Dermis blood vessel endothelial cell (primary cell): Measurements from ENCODE around the gene RNF126. TPM values are rescaled to one million over a fixed set of nuclear protein-coding genes. Genes with fewer than 3 reads are reported as not detected.
A peak's percentile ranks its signal among the peaks of the same experiment; 100 is the strongest.
"Not testable (repeated sequence)": the region's sequence is repeated elsewhere in the genome, so short reads cannot be mapped to it uniquely, and the experiment has no call there.

Experiments
- DNase-seq: peaks from one replicate; pipeline ENCODE4 v3.0.0; 2010
- total RNA-seq: library from RNA; depleted of rRNA; stranded (reverse); fragments of >200 nt; gene quantifications from 2 replicates; pipeline ENCODE4 v1.2.3, GENCODE V29; 2014

RNF126 gene
- total RNA-seq, 1 donor from 2014 or later, result 25.0 TPM

DNA sequence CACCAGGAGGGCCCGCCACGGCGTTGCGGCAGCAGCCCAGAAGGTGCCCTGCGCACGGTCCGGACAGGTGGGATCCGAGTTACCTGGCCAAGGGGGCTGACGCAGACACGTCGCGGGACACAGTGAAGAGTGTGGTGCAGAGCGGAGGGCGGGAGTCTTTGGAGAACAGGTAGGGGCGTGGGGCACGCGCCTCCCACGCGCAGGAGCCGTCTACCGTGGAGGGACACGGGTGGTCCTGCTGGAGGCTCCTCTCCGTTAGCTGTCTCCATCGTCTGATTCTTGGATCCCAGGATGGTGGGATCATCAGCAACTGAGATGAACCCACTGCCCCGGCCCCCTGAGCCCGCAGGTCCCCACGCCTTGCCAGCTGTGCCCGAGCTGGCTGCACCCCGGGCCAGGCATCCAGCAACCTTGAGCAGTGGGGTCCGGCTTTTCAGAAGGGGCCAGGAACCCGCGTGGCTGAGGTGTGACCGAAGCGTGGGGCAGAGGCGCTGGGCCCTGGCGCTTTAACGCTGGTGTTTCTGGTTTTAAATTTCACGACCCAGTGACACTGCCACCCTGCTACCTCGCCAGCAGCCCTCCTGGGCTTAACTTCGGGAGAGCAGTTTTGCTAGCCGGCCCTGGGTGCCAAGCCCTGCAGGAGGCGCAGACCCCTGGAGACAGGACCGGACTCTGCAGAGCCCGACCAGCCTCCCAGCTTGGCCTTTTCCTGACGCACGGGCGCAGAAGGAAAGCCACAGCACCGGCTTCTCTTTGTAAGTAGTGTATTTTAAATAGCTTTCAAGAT lies 16.0 kb downstream of the RNF126 start:
- no peak for DNase-seq

- DNase-seq, result no peak
Observed at GRCh38 chr19:645912-646778, 16.9 kb downstream of the RNF126 start.

DNA sequence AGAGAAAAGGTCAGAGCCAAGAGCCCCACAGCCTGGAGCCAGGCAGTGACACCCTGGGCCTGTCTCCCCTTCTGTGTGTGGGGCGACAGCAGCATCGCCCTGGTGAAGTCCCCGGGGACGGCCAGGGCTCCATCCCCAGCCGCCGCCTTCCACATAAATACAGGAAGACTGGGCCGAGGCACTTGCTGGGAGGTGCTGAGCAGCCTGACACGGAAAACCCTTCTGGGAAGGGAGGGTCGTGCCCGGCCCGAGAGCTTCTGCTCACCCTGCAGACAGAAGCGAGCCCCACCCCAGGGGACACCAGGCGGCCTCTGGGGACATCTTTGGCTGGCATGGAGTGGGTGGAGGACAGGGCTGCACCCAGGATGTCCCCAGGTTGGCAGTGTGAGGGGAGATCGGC lies 18.2 kb downstream of the RNF126 start:
- no peak for DNase-seq

DNA sequence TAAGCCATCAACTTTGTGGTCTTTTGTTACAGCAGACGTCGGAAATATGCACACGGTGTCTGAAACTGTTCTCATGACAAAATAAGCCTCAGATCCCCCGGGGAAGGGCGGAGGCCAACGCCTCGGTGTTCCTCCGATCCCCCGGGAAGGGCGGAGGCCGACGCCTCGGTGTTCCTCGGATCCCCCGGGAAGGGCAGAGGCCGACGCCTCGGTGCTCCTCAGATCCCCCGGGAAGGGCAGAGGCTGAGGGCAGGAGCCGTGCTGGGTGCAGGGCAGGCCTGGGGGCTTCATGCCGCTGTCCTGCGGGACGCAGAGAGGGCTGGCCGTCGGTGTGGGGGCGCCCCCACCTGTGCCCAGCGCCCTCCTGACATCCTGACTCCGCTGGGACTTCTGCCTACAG lies 18.7 kb downstream of the RNF126 start:
- DNase-seq, result no peak

- no peak for DNase-seq
Observed at GRCh38 chr19:643736-644135, 19.3 kb downstream of the RNF126 start.

DNA sequence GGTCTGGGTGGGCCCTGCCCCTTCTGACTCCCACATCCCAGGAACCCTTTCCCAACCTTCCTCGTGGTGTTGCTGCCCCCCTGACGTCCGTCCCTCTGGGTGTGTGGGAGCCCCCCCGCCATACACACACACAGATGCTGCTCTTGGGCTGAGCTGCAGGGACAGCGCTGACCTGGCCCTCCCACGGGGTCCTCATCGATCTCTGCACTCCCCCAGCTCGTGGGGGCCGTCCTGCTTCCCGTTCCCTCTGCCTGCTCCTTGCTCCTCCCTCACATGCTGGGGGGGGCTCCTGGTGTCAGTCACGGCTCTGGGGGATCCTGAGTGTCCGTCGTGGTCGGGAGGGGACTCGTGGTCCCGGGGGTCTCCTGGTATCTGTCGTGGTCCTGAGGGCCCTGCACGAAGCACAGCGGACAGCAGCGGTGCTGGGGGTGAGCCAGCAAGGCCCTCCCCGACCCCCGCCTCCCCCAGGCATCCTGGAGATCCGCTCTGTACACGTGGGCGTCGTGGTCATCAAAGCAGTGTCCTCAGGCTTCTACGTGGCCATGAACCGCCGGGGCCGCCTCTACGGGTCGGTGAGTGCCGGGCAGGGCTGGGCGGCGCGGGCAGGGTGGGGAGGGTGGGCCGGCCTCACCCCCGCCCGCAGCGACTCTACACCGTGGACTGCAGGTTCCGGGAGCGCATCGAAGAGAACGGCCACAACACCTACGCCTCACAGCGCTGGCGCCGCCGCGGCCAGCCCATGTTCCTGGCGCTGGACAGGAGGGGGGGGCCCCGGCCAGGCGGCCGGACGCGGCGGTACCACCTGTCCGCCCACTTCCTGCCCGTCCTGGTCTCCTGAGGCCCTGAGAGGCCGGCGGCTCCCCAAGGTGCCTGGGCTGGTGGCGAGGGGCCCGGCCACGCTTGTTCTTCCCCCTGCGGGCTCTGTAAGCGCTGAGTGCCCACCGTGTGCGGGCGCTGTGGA lies 20.0 kb downstream of the RNF126 start:
- DNase-seq, result no peak

- no peak for DNase-seq
Observed at GRCh38 chr19:641702-642101, 21.3 kb downstream of the RNF126 start.

DNA sequence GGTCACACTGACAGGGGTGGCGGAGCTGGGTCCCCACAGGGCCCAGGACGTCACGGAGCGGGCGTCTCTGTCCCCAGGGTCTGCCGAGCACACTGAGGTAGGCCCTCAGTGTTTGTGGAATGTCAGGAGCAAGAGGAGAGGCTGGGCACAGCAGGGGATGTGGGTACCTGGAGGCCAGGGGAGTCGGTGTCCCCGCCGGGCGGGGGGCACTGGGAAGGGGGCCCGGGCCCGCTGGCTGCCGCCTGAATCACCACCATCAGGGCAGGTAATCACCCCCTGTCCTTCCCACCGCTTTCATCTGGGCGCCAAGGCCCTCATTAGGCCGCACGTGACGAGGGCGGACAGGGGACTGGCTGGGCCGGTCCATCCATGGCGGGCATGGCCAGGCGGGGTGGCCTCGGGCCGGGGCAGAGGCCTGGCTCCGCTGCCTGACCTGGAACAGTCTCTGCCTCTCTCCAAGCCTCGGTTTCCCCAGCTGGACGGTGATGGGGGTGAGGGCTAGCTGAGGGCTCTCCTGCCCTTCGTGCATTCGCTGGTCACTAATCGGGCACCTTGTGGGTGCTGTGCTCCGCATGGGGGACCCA lies 22.3 kb downstream of the RNF126 start:
- no peak for DNase-seq

DNA sequence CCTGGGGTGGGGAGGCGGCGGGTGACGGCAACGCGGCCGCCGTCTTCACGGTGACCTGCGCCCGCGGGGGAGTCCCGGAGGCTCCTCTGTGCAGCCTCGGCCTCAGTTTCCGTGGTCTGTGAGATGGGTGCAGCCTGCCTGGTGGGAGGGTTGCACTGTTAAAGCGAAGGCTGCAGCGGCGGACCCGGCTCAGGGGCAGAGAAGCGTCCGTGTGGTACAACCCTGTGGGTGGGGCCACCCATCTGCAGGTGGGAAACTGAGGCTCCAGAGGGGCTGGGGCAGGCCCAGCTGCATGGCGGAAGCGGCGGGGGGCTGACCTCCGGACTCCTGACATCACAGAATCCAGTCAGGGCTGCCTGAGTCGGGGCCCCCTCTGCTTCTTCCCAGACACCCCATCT lies 22.9 kb downstream of the RNF126 start:
- no peak for DNase-seq

- DNase-seq, result peak; percentile 89
Observed at GRCh38 chr19:639253-640160, 23.5 kb downstream of the RNF126 start, which contains the start of gene FGF22. TSS of gene FGF22 (plus strand) at chr19:639879. CDS start at chr19:639926, 47 bp downstream.

- no peak for DNase-seq
Observed at GRCh38 chr19:638906-639252, 24.1 kb downstream of the RNF126 start.

GRCh38 chr19:634975-635652 lies 27.9 kb downstream of the RNF126 start:
- no peak for DNase-seq

- no peak for DNase-seq
Observed at GRCh38 chr19:633786-634639, 29.0 kb downstream of the RNF126 start.

GRCh38 chr19:633068-633785 lies 29.8 kb downstream of the RNF126 start, which contains the start of gene POLRMT:
TSS of gene POLRMT (minus strand) at chr19:633537. CDS start at chr19:633512, 25 bp downstream.
- DNase-seq, result peak; percentile 99

DNA sequence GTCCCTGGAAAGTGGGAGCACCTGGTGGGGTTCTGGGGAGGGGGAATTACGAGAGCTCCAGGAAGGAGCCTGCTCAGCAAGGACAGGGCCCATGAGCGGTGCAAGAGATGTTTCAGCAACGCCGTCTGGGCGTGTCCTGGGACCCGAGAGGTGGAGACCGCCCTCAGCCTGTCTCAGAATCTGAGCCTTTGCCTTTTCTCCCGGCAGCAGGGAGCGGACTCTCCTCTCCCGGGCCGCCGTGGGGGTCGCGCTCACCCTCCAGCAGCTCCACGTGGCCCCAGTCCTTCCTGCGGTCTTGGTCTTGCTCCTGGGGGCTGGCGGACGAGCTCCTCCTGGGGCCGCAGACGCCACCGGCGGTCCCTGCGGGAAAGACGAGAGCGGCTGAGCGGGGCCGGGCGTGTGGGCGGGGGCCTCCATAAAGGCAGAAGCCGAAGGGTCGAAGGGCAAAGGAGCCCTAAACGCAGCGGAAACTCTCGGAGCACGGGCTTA lies 30.4 kb downstream of the RNF126 start:
- DNase-seq, result peak; percentile 52

DNA sequence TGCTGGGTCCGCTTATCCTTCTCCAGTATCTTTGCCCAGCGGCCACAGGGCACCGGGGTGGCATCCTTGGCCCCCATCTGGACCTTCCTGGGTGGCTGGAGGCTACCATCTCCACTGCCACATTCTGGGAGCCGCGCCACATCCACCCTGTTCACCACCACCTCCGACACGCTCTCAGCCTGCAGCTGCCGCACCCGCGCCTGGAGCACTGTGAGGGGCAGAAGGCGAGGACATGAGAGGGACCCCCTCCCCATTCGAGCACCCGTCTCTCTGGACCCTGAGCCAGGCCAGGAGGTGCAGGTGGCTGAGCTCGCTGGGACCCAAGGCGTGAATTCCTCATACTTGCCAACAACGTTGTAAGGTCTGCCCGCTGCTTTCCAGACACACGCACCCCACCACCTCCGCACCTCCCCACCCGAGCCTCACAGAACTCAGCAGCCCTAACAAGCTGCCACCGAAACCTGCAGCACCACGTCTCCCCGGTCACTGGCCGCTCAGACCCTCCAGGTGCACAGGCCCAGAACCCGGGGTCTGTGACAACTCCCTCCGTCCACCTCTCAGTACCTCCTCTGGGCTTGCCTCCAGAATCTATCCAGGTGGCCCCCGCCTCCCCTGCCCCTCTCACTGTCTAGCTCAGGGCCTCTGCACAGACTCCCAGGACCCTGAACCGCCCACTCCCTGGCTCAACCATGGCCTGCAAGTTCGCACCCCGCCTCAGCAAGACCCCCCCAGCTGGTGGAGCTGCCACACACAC lies 32.9 kb downstream of the RNF126 start:
- no peak for DNase-seq

GRCh38 chr19:629515-629914 lies 33.5 kb downstream of the RNF126 start:
- not testable (repeated sequence) for DNase-seq

DNA sequence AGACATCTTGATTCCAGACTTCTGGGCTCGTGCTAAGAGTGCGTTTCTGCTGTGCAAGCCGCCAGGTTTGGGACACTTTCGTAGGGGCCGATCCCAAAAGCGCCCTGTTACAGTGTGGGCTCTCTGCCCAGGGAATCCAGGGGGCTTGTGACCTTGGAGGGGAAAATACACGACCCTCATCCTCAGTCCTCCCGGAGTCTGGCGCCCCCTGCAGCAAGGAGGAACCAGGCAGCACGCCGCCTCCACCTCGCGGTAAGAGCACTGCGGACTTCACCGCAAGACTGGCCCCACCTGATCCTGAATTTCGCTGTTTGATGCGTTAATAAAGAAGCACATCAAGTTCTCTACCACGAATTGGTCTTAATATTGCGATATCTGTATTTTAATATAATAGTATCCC lies 34.8 kb downstream of the RNF126 start:
- no peak for DNase-seq
